ENCODE measurements around the gene PHLPP1. TPM values are rescaled to one million over a fixed set of nuclear protein-coding genes. Genes with fewer than 3 reads are reported as not detected.

Gene PHLPP1
- polyA plus RNA-seq, 2 of the 4 experiments (the other 2 are of a cell fraction) = 6.5 to 12.1 TPM

- no peak for TF ChIP-seq ELK1 (IDR thresholded peaks at IDR 0.05; ENCODE audit: low read depth, low read length)
- TF ChIP-seq NPAS2 (CRISPR knock-in tag; IDR thresholded peaks at IDR 0.05; ENCODE audit: borderline replicate concordance) = no peak
- no peak for TF ChIP-seq HMGXB4 (CRISPR knock-in tag; IDR thresholded peaks at IDR 0.05; ENCODE audit: borderline replicate concordance)
Observed at GRCh38 chr18:62766266-62766665, 50.9 kb downstream of the PHLPP1 start (continued).

DNA sequence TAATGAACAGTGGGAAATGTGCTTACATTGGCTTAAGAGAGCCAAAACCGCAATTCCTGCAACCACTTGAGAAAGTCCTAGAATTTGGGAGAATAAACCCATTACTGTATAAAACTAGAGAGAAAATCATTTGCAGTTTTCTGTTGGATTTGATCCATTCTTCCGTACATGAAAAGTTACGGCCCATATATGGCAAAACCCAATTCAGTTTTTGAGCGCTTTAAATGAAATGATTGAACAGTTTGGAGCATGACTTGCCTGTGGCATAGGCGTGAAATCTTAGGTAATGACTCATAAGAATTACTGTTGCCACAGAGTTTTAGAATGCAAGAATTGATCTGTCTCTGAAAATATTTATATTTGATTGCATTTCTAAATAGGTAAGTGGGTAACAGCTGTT lies 52.0 kb downstream of the PHLPP1 start:
- H3K9me3 ChIP-seq = no peaks in the 10 kb centered on the region
- WGBS (ENCODE audit: missing lambda C conversion rate) = 81% methylated on average over 5 of the region's 5 CpGs
- ATAC-seq = no peak
- peaks cover 46% of the 10 kb centered on the region for H3K4me1 ChIP-seq
- POLR2A ChIA-PET = no interaction called here
- peak overlapping the region; percentile 45 for H3K4me2 ChIP-seq
- CTCF ChIA-PET = interaction anchor here (0.9 to 1.5 kb wide), 2 partner anchors 51 to 111 kb away, joined by 3 read pairs; no protein-coding TSS in a partner anchor
- H3K4me3 ChIP-seq = no peak overlapping the region
- no peak for FAIRE-seq
- DNase-seq (ENCODE audit: low read depth in 1 of 2, low spot score in 1 of 2) = no peak
- H3K27ac ChIP-seq = peak overlapping the region in 1 of 2 experiments; percentile 51; a peak in 2 of 6 replicates
- no peak for TF ChIP-seq KDM1A (IDR thresholded peaks at IDR 0.05; ENCODE audit: low read depth)
- TF ChIP-seq FOSL2 (IDR thresholded peaks at IDR 0.05) = no peak
- peak; percentile 43; the same call in 1 of the 2 replicates for TF ChIP-seq FOSL2 (CRISPR knock-in tag; IDR thresholded peaks at IDR 0.05)
- TF ChIP-seq CBX8 (IDR thresholded peaks at IDR 0.05) = no peak
- no peak for TF ChIP-seq ELK1 (IDR thresholded peaks at IDR 0.05; ENCODE audit: low read depth, low read length)
- no peak for TF ChIP-seq TP53 (CRISPR knock-in tag; IDR thresholded peaks at IDR 0.05)
- TF ChIP-seq NR3C1 (IDR thresholded peaks at IDR 0.05) = no peak

DNA sequence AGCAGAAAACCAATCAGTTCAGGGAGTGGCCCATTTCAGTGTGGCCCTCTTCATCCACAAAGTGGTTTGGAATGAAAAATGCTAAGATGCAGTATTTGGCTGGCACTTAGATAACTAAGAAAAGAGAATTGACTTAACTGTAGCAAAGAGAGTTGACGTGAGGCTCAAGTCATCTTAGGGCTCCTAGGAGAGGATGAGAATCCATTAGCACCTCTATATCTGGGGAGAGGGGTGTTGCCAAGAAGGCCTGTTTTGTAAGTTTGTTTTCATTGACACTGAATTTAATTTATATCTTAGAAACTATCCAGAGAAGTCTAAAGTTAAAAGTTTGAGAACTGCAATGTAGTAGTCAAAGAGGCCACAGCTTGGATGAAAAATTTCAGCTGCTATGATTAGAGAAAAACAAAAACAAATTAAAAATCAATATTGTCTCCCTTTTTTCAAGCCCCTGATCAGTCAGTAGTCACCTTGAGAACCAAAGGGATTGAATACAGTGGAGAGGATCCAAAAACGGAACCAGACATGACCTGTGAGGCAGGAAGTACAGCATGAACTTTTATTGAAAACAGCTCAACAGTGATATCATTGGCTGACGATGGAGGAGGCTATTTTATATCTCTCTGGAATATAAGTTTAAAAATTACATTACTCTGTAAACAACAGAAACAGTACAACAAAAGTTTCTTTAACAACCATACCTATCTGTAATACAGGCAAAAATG lies 52.7 kb downstream of the PHLPP1 start:
- peak overlapping the region; percentile 45 for H3K4me2 ChIP-seq
- no peak overlapping the region for H3K4me3 ChIP-seq
- ATAC-seq (no peak), FAIRE-seq (no peak), DNase-seq (ENCODE audit: low read depth in 1 of 2, low spot score in 1 of 2) (no peak)
- H3K9me3 ChIP-seq = no peaks in the 10 kb centered on the region
- TF ChIP-seq RCOR1 (IDR thresholded peaks at IDR 0.05; ENCODE audit: low read depth, low read length) (no peak), HES2 (IDR thresholded peaks at IDR 0.05) (no peak), CEBPB (IDR thresholded peaks at IDR 0.05) (no peak), JUNB (IDR thresholded peaks at IDR 0.05) (no peak), ZSCAN20 (CRISPR knock-in tag; IDR thresholded peaks at IDR 0.05) (no peak), RFX5 (IDR thresholded peaks at IDR 0.05) (no peak), JUN (IDR thresholded peaks at IDR 0.05) (no peak), NR3C1 (IDR thresholded peaks at IDR 0.05) (no peak), ESRRA (IDR thresholded peaks at IDR 0.05; ENCODE audit: borderline replicate concordance, low read length) (no peak), CBX2 (IDR thresholded peaks at IDR 0.05; ENCODE audit: borderline replicate concordance, low read depth) (no peak)
- TF ChIP-seq, protein P1, sequence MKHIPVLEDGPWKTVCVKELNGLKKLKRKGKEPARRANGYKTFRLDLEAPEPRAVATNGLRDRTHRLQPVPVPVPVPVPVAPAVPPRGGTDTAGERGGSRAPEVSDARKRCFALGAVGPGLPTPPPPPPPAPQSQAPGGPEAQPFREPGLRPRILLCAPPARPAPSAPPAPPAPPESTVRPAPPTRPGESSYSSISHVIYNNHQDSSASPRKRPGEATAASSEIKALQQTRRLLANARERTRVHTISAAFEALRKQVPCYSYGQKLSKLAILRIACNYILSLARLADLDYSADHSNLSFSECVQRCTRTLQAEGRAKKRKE (CRISPR knock-in tag; IDR thresholded peaks at IDR 0.05; ENCODE audit: low read depth) = no peak
- TF ChIP-seq, protein P2, sequence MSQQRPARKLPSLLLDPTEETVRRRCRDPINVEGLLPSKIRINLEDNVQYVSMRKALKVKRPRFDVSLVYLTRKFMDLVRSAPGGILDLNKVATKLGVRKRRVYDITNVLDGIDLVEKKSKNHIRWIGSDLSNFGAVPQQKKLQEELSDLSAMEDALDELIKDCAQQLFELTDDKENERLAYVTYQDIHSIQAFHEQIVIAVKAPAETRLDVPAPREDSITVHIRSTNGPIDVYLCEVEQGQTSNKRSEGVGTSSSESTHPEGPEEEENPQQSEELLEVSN (IDR thresholded peaks at IDR 0.05; ENCODE audit: borderline replicate concordance, low read depth) = no peak
- H3K4me1 ChIP-seq = peaks cover 42% of the 10 kb centered on the region
- ChIA-PET CTCF (interaction anchor here (1.1 kb wide), 1 partner anchor 51 kb away, joined by 3 read pairs; no protein-coding TSS in a partner anchor), POLR2A (no interaction called here)
- peak overlapping the region in 1 of 2 experiments; percentile 4; a peak in 1 of 6 replicates for H3K27ac ChIP-seq
- WGBS (ENCODE audit: missing lambda C conversion rate) = 50% methylated on average over 3 of the region's 3 CpGs
